MCF 10A (cell line): Measurements from ENCODE around the gene SLC4A8. TPM values are rescaled to one million over a fixed set of nuclear protein-coding genes. Genes with fewer than 3 reads are reported as not detected.
A peak's percentile ranks its signal among the peaks of the same experiment; 100 is the strongest.

ENCODE experiments used
- BruUV-seq: library from RNA; stranded (reverse); fragments of 400-500 nt; replicated peaks from 2 replicates; lab custom pipeline; 2021; lab: Mats Ljungman, UMichigan
- CTCF ChIA-PET: fragments of 300-600 bp; sonication (Branson Sonifier 250); formaldehyde crosslinking; extraction: SDS; loops from one replicate; lab custom pipeline; 2021; ENCODE audit warnings: antibody characterized with exemption, inconsistent platforms; lab: Yijun Ruan, JAX
- POLR2A ChIA-PET: fragments of 300-600, 350-650 bp; sonication (Branson Sonifier 250); formaldehyde crosslinking; extraction: SDS; loops from one replicate; lab custom pipeline; 2020; ENCODE audit warnings: antibody characterized with exemption, inconsistent platforms; lab: Yijun Ruan, JAX
- DNase-seq: peaks from one replicate; pipeline ENCODE4 v3.0.0-alpha.2; 2018; ENCODE audit not compliant: unreplicated experiment
- H3K27ac Mint-ChIP-seq: one replicate; pipeline ENCODE4 v1.8.0; 2022; ENCODE audit warnings: mild to moderate bottlenecking, low read depth, mixed read lengths; ENCODE audit not compliant: unreplicated experiment
- H3K27me3 Mint-ChIP-seq: one replicate; pipeline ENCODE4 v1.8.0; 2022; ENCODE audit warnings: mixed read lengths; ENCODE audit not compliant: insufficient read depth, unreplicated experiment
- H3K36me3 Mint-ChIP-seq: one replicate; pipeline ENCODE4 v1.8.0; 2022; ENCODE audit warnings: mild to moderate bottlenecking, moderate library complexity, mixed read lengths; ENCODE audit not compliant: insufficient read depth, unreplicated experiment
- H3K4me1 Mint-ChIP-seq: one replicate; pipeline ENCODE4 v1.8.0; 2022; ENCODE audit warnings: mixed read lengths; ENCODE audit not compliant: insufficient read depth, unreplicated experiment
- H3K4me3 Mint-ChIP-seq: one replicate; pipeline ENCODE4 v1.8.0; 2022; ENCODE audit warnings: mild to moderate bottlenecking, moderate library complexity, mixed read lengths; ENCODE audit not compliant: unreplicated experiment
- H3K9me3 Mint-ChIP-seq: one replicate; pipeline ENCODE4 v1.8.0; 2022; ENCODE audit warnings: mixed read lengths; ENCODE audit not compliant: unreplicated experiment
- intact Hi-C: fragments of 100-400 bp; cut with micrococcal nuclease; formaldehyde crosslinking; loops from 2 replicates; pipeline ENCODE4 v1.14.1; 2022
- total RNA-seq: library from RNA; stranded (reverse); gene quantifications from 2 replicates; pipeline ENCODE4 v1.2.3, GENCODE V29; 2022
- TF ChIP-seq, protein P1 (sequence below): fragments of 200-600 bp; IDR thresholded peaks from one replicate; pipeline ENCODE4 v1.8.0; 2022; ENCODE audit warnings: antibody characterized with exemption, mild to moderate bottlenecking; ENCODE audit not compliant: unreplicated experiment

Gene SLC4A8
- total RNA-seq, 1 experiment from 2014 or later: 1.1 TPM

DNA sequence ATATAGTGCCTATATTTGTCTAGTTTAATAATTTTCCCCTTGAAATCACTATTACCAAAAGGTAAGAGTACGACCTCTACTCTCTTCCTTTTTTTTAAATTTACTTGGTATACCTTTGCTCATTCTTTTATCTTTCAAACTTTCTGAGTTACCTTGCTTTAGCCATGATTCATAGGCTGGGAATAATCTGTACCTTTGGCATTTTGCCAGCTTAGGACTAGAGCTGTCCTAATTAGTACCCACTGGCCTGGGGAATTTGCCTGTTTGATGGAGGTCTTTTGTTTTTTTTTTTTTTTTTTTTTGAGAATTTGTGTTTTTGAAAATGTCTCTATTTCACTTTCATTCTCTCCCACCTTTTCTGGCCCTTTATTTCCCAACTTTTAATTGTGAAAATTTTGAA lies 8.7 kb upstream of the SLC4A8 start:
- Mint-ChIP-seq H3K27me3 (no peaks in the 10 kb centered on the region), H3K4me3 (no peak overlapping the region), H3K4me1 (no peaks in the 10 kb centered on the region), H3K27ac (no peak overlapping the region), H3K36me3 (no peaks in the 10 kb centered on the region), H3K9me3 (no peaks in the 10 kb centered on the region)
- DNase-seq: peak; percentile 60
- TF ChIP-seq, protein P1, sequence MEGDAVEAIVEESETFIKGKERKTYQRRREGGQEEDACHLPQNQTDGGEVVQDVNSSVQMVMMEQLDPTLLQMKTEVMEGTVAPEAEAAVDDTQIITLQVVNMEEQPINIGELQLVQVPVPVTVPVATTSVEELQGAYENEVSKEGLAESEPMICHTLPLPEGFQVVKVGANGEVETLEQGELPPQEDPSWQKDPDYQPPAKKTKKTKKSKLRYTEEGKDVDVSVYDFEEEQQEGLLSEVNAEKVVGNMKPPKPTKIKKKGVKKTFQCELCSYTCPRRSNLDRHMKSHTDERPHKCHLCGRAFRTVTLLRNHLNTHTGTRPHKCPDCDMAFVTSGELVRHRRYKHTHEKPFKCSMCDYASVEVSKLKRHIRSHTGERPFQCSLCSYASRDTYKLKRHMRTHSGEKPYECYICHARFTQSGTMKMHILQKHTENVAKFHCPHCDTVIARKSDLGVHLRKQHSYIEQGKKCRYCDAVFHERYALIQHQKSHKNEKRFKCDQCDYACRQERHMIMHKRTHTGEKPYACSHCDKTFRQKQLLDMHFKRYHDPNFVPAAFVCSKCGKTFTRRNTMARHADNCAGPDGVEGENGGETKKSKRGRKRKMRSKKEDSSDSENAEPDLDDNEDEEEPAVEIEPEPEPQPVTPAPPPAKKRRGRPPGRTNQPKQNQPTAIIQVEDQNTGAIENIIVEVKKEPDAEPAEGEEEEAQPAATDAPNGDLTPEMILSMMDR: no peak
- ChIA-PET POLR2A (no interaction called here), CTCF (interaction anchor here (0.6 to 1.5 kb wide), 6 partner anchors 44 to 410 kb away, joined by 3 to 4 read pairs (median 4); no protein-coding TSS in a partner anchor)
- BruUV-seq: no TSS peak
- intact Hi-C loops: no loop called here

DNA sequence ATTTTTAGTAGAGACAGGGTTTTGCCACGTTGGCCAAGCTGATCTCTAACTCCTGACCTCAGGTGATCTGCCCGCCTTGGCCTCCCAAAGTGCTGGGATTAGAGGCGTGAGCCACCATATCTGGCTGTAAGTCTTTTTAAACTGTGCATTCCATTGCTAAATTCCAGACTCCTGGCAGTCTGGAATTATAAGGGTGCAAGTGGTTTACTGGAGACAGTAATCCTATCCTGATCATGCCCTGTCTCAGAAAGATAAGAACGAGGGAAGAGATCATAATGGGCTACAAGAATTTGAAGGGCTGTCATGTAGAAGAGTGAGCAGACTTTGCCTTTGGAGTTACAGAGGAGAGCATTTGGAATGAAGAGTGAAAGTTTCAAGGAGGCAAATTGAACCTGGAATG lies 6.8 kb upstream of the SLC4A8 start:
- Mint-ChIP-seq H3K36me3 (no peaks in the 10 kb centered on the region), H3K4me1 (no peaks in the 10 kb centered on the region), H3K27ac (no peak overlapping the region), H3K4me3 (no peak overlapping the region), H3K27me3 (no peaks in the 10 kb centered on the region), H3K9me3 (no peaks in the 10 kb centered on the region)
- ChIA-PET POLR2A (interaction anchor here (2.1 kb wide), 1 partner anchor 46 kb away, joined by 4 read pairs; no protein-coding TSS in a partner anchor), CTCF (interaction anchor here (1.2 kb wide), 1 partner anchor 46 kb away, joined by 3 read pairs; no protein-coding TSS in a partner anchor)
- no TSS peak for BruUV-seq
- TF ChIP-seq, protein P1: no peak
- intact Hi-C loops: no loop called here
- no peak for DNase-seq

DNA sequence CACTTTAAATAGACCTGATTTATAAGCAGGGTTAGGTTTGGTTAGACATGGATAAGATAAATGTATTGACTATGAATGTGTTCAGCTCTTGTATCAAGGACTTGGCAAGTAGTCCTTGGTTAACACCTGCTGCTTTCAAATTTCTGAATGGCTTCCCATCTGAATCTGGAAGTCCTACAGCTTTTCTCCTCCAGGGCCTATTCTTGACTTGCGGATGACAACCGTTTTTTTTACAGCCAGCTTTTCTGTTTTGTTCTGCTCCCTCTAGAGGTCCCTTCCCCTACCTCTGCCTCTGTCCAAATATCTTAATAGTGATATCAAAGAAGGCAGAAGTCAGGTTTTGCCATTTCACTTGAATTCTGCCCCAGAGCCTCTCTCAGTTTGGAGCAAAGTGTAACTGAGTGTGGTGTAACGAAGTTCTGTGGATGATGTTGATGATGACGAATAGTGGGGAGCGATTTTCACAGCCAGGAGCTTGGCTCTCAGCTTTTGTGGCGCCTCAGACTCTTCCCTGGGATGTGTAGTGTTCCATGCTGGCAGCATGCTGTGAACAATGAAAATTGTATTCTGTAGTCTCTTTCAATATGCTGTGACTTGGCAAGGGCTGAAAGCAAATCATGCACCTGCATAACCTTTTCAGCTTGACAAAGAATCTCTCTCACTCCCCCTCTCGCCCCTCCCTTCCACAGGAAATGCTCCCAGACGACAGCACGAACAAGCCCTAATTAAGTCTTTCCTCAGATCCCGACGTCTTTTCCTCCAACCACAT lies 5.0 kb upstream of the SLC4A8 start:
- Mint-ChIP-seq H3K4me3 (no peak overlapping the region), H3K27me3 (no peaks in the 10 kb centered on the region), H3K36me3 (no peaks in the 10 kb centered on the region), H3K27ac (no peak overlapping the region), H3K9me3 (no peaks in the 10 kb centered on the region), H3K4me1 (no peaks in the 10 kb centered on the region)
- no peak for DNase-seq
- ChIA-PET CTCF (interaction anchor here (0.5 to 6.1 kb wide), 12 partner anchors 16 to 594 kb away, joined by 3 to 72 read pairs (median 6); no protein-coding TSS in a partner anchor), POLR2A (interaction anchor here (0.5 to 2.1 kb wide), 2 partner anchors 10 to 48 kb away, joined by 4 read pairs; no protein-coding TSS in a partner anchor)
- no TSS peak for BruUV-seq
- TF ChIP-seq, protein P1: no peak
- intact Hi-C loops: loop anchor here (2.0 kb wide), 1 partner anchor 47 kb away; no protein-coding TSS in a partner anchor

DNA sequence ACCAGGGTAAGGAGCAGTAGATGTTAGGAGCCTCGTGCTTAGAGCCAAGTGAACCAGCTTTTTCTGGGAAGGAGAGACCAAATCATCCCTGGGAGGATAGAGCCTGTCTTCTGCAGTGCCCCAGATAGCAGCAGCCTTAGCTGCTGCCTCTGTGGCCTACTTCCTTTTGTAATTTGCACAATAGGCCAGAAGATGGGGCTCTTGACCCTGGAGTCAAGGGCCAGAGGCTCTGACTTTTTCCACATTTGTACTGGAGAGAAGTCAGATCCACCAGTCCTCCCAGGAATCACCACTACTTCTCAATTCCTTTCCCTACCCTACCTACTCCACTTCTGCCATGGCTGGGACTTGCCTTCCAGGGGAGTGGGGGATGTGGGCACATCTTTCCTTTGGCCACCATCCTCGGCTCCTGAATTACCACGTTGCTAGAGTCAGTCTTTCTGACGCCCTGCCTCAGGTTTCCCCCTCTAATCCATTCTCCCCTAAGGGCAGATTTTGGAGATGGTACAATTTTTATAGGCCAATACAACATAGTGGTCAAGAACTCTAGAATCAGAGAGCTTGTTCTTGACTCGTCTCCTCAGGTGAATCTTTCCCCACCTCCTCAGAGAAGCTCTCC lies 3.3 kb upstream of the SLC4A8 start:
- Mint-ChIP-seq H3K27me3 (peaks cover 8% of the 10 kb centered on the region), H3K4me1 (no peaks in the 10 kb centered on the region), H3K27ac (no peak overlapping the region), H3K4me3 (no peak overlapping the region), H3K36me3 (no peaks in the 10 kb centered on the region), H3K9me3 (no peaks in the 10 kb centered on the region)
- no TSS peak for BruUV-seq
- CTCF ChIA-PET: interaction anchor here (0.6 to 6.1 kb wide), 49 partner anchors 8 to 557 kb away, joined by 3 to 77 read pairs (median 4); no protein-coding TSS in a partner anchor
- TF ChIP-seq, protein P1: peak; percentile 84
- peak; percentile 74 for DNase-seq
- intact Hi-C loops: loop anchor here (1.0 to 2.0 kb wide), 5 partner anchors 49 to 454 kb away; no protein-coding TSS in a partner anchor
- POLR2A ChIA-PET: interaction anchor here (0.9 to 1.5 kb wide), 5 partner anchors 32 to 403 kb away, joined by 3 to 6 read pairs (median 5); no protein-coding TSS in a partner anchor
